Nephron (organoid): ENCODE measurements around the gene CREB5.
A peak's percentile ranks its signal among the peaks of the same experiment; 100 is the strongest.

Experiments
- H3K27ac Mint-ChIP-seq, 3 experiments: 2 replicates each; pipeline ENCODE4 v1.8.0; 2020; ENCODE audit warnings: mixed read lengths in 3 of 3, mild to moderate bottlenecking in 2 of 3, moderate library complexity in 1 of 3
- H3K27me3 Mint-ChIP-seq: 2 replicates; pipeline ENCODE4 v1.8.0; 2021; ENCODE audit warnings: low read depth, mild to moderate bottlenecking, moderate library complexity, mixed read lengths
- H3K36me3 Mint-ChIP-seq: 2 replicates; pipeline ENCODE4 v1.8.0; 2020; ENCODE audit warnings: low read depth, mixed read lengths
- H3K4me1 Mint-ChIP-seq: 2 replicates; pipeline ENCODE4 v1.8.0; 2020; ENCODE audit warnings: mixed read lengths
- H3K4me3 Mint-ChIP-seq, 3 experiments: 2 replicates each; pipeline ENCODE4 v1.8.0; 2020; ENCODE audit warnings: mild to moderate bottlenecking in 3 of 3, mixed read lengths in 3 of 3, moderate library complexity in 2 of 3
- H3K9me3 Mint-ChIP-seq: 2 replicates; pipeline ENCODE4 v1.8.0; 2020; ENCODE audit warnings: mixed read lengths
- CTCF ChIP-seq, 3 experiments: fragments of 200-600 bp; sonication (generic); IDR thresholded peaks; one replicate each; pipeline ENCODE4 v1.5.0; 2021; ENCODE audit warnings: antibody characterized with exemption in 3 of 3; ENCODE audit not compliant: unreplicated experiment in 3 of 3

CREB5 gene

DNA sequence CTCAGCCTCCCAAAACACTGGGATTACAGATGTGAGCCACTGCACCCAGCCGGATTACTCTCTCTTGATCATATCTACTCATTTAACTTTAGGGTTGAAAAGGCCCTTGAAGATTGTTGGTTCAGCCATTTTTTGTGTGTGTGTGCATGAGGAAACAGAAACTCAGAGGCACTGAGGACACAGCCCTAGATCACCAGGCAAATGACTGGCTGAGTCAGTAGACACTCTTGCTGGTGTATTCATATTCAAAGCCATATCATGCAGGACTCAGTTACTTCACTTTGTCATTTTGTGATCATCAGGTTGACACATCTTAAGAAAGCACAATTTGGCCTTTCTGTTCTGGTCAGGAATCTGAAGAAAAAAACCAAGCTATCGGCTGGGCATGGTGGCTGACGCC lies 292.4 kb downstream of the CREB5 start:
- Mint-ChIP-seq H3K27ac (no peak overlapping the region), H3K4me1 (peaks cover 54% of the 10 kb centered on the region), H3K36me3 (peaks cover 9% of the 10 kb centered on the region), H3K27me3 (peaks cover 6% of the 10 kb centered on the region), H3K9me3 (peaks cover 5% of the 10 kb centered on the region), H3K4me3 (no peak overlapping the region)
- TF ChIP-seq CTCF (IDR thresholded peaks at IDR 0.05; ENCODE audit: unreplicated experiment in 3 of 3) = no peak

DNA sequence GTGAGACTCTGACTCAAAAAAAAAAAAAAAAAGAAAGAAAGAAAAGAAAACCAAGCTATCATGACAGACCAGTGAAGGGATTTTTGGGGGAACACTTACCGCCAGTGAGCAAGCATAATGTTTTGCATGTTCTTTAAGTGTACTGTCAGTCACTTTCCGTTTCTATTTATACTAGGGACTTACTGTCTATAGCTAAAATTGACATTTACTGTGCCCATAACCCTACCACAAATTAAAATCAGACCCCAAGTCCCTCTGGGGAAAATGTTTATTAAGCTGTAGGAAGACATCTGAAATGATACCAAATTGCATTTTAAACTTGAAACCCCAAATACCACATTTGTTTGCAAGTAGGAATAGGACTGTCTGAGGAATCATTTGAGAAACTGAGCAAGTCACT lies 293.0 kb downstream of the CREB5 start:
- no peak for TF ChIP-seq CTCF (IDR thresholded peaks at IDR 0.05; ENCODE audit: unreplicated experiment in 3 of 3)
- Mint-ChIP-seq H3K27ac (no peak overlapping the region), H3K9me3 (peaks cover 5% of the 10 kb centered on the region)

DNA sequence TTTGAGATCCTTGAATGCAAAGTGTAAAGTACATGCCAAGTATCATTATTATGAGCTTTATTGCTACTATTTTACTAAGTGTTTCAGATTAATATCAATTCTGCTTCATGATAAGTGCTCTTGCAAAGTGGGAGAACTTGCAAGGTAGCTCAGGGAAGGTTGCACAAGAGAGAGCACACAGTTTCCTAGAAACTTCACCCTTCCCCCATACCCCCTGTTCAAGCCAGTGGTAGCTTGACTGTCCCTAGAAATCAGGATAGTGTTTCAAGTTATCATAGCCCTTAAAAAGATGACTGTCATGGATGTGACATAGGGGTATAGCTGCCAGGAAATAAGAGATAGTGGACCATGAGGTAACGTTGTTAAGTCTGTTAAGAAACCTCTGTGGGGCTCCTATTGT lies 294.3 kb downstream of the CREB5 start:
- Mint-ChIP-seq H3K4me1 (peaks cover 47% of the 10 kb centered on the region), H3K36me3 (peaks cover 9% of the 10 kb centered on the region), H3K27me3 (peaks cover 6% of the 10 kb centered on the region), H3K27ac (no peak overlapping the region), H3K9me3 (peaks cover 5% of the 10 kb centered on the region), H3K4me3 (no peak overlapping the region)
- TF ChIP-seq CTCF (IDR thresholded peaks at IDR 0.05; ENCODE audit: unreplicated experiment in 3 of 3) = no peak

More for the DNA sequence above, 293.0 kb downstream of the CREB5 start:
- peaks cover 9% of the 10 kb centered on the region for H3K36me3 Mint-ChIP-seq
- peaks cover 6% of the 10 kb centered on the region for H3K27me3 Mint-ChIP-seq
- H3K4me3 Mint-ChIP-seq = no peak overlapping the region
- peaks cover 50% of the 10 kb centered on the region for H3K4me1 Mint-ChIP-seq

DNA sequence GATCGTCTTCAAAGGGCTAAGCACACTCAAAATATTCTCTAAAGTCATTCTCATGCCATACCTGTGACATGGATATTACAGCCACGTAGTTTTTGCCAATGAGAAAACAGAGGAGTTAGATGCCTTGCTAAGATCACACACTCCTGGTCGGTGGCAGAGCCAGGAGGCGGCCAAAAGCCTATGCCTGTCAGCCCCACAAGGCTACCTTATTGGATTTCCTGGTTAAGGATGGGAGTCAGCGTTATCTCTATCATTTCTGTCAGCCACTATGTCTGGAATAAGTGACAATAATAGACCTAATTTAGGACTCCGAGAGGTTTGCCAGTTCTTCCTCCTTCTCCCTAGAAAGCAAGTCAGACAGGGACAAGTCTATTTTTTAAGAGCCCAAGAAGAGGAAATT lies 295.0 kb downstream of the CREB5 start:
- H3K36me3 Mint-ChIP-seq = peaks cover 9% of the 10 kb centered on the region
- H3K9me3 Mint-ChIP-seq = peaks cover 5% of the 10 kb centered on the region
- H3K4me1 Mint-ChIP-seq = peaks cover 43% of the 10 kb centered on the region
- TF ChIP-seq CTCF (IDR thresholded peaks at IDR 0.05; ENCODE audit: unreplicated experiment in 3 of 3) = no peak
- peaks cover 6% of the 10 kb centered on the region for H3K27me3 Mint-ChIP-seq
- no peak overlapping the region for H3K4me3 Mint-ChIP-seq
- peak overlapping the region in 2 of 3 experiments; percentile 42 to 47 for H3K27ac Mint-ChIP-seq

GRCh38 chr7:28708033-28708951 lies 296.0 kb downstream of the CREB5 start:
- TF ChIP-seq CTCF (IDR thresholded peaks at IDR 0.05; ENCODE audit: unreplicated experiment in 3 of 3) = no peak
- no peaks in the 10 kb centered on the region for H3K9me3 Mint-ChIP-seq
- peak overlapping the region; percentile 70 to 80 (median 78) for H3K4me3 Mint-ChIP-seq
- peaks cover 3% of the 10 kb centered on the region for H3K36me3 Mint-ChIP-seq
- peak overlapping the region; percentile 42 to 81 (median 63) for H3K27ac Mint-ChIP-seq
- H3K4me1 Mint-ChIP-seq = peaks cover 33% of the 10 kb centered on the region
- H3K27me3 Mint-ChIP-seq = peaks cover 6% of the 10 kb centered on the region

- H3K4me3 Mint-ChIP-seq = no peak overlapping the region
- H3K27ac Mint-ChIP-seq = peak overlapping the region; percentile 36 to 81 (median 42)
- H3K4me1 Mint-ChIP-seq = peaks cover 38% of the 10 kb centered on the region
- no peaks in the 10 kb centered on the region for H3K9me3 Mint-ChIP-seq
- TF ChIP-seq CTCF (IDR thresholded peaks at IDR 0.05; ENCODE audit: unreplicated experiment in 3 of 3) = no peak
- peaks cover 6% of the 10 kb centered on the region for H3K27me3 Mint-ChIP-seq
- no peaks in the 10 kb centered on the region for H3K36me3 Mint-ChIP-seq
Measured at GRCh38 chr7:28709748-28710147, 297.4 kb downstream of the CREB5 start.
